ENCODE measurements around the gene ACER1.

DNA sequence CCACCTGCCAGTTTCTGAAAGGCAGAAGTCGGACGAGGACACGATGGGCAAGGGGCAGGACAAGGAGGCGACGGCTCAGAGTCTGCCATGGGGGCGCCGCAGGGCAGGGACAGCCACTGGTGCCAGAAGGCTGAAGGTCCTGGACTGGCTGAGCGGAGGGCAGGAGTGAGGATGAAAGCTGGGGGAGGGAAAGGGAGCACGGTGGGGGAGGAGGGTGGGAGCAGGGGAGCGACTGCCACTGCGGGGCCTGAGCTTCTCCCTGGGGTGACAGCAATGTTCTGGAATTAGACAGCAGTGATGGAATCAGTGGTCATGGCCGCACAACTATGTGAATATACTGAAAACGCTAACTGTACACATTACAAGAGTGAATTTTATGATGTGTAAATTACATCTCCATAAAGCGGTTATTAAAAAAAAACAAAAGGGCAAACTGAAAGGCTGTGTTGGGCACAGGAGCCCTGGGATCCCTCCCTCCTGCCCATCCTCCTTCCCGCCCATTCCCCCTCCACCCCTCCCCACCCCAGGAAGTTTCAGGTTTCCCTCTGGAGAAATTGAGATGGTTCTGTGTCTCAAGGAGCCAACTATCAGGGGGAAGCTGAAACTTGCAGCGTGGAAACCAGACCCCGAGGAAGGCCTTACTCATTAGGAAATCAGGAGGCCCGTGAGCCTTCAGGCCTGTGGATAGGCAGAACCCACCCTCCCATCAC is 69.5 kb downstream of the ACER1 start:
- TF ChIP-seq, protein P1, sequence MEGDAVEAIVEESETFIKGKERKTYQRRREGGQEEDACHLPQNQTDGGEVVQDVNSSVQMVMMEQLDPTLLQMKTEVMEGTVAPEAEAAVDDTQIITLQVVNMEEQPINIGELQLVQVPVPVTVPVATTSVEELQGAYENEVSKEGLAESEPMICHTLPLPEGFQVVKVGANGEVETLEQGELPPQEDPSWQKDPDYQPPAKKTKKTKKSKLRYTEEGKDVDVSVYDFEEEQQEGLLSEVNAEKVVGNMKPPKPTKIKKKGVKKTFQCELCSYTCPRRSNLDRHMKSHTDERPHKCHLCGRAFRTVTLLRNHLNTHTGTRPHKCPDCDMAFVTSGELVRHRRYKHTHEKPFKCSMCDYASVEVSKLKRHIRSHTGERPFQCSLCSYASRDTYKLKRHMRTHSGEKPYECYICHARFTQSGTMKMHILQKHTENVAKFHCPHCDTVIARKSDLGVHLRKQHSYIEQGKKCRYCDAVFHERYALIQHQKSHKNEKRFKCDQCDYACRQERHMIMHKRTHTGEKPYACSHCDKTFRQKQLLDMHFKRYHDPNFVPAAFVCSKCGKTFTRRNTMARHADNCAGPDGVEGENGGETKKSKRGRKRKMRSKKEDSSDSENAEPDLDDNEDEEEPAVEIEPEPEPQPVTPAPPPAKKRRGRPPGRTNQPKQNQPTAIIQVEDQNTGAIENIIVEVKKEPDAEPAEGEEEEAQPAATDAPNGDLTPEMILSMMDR (IDR thresholded peaks at IDR 0.05; ENCODE audit: borderline replicate concordance, extremely low read depth, low read length, poor library complexity, severe bottlenecking) = no peak
- no peak for TF ChIP-seq EZH2 (IDR thresholded peaks at IDR 0.05; ENCODE audit: borderline replicate concordance, low read depth, low read length, severe bottlenecking)

Data from DND-41 (cell line).